Stimulated activated CD4-positive, alpha-beta T cell treated with anti-CD3 and anti-CD28 coated beads, Interleukin-1b, Interleukin-23, amount 100 ng/mL, for 48 hours (primary cell): ENCODE measurements around the gene HACD4.

Experiments
- DNase-seq: peaks from one replicate; pipeline ENCODE4 v3.0.0-alpha.2; 2020

HACD4 gene

GRCh38 chr9:21031091-21031807, at the start of gene HACD4:
Gene HACD4 (minus strand): TSS chr9:21031640. CDS start chr9:21031590, 50 bp downstream.
- DNase-seq, result peak; percentile 62

GRCh38 chr9:21080793-21081192, 49.4 kb upstream of the HACD4 start:
- no peak for DNase-seq

- no peak for DNase-seq
Observed at GRCh38 chr9:21078702-21079101, 47.3 kb upstream of the HACD4 start.

- no peak for DNase-seq
Observed at GRCh38 chr9:21077781-21078180, 46.3 kb upstream of the HACD4 start, which contains the start of gene IFNB1. Gene IFNB1 (minus strand): TSS chr9:21077942. CDS start chr9:21077869, 73 bp downstream.

- DNase-seq, result no peak
Observed at GRCh38 chr9:21075484-21075883, 44.0 kb upstream of the HACD4 start.

GRCh38 chr9:21070906-21071305, 39.5 kb upstream of the HACD4 start:
- DNase-seq, result no peak

- DNase-seq, result no peak
Observed at GRCh38 chr9:21070171-21070571, 38.7 kb upstream of the HACD4 start.

GRCh38 chr9:21060919-21061561, 29.6 kb upstream of the HACD4 start:
- no peak for DNase-seq

- no peak for DNase-seq
Observed at GRCh38 chr9:21056931-21057330, 25.5 kb upstream of the HACD4 start.

GRCh38 chr9:21053851-21054250, 22.4 kb upstream of the HACD4 start:
- no peak for DNase-seq

- no peak for DNase-seq
Observed at GRCh38 chr9:21047281-21047691, 15.8 kb upstream of the HACD4 start.

GRCh38 chr9:21043841-21044240, 12.4 kb upstream of the HACD4 start:
- no peak for DNase-seq

GRCh38 chr9:21042466-21042865, 11.0 kb upstream of the HACD4 start:
- DNase-seq, result no peak

- DNase-seq, result no peak
Observed at GRCh38 chr9:21039302-21039701, 7.9 kb upstream of the HACD4 start.

GRCh38 chr9:21037278-21037677, 5.8 kb upstream of the HACD4 start:
- DNase-seq, result no peak

- DNase-seq, result no peak
Observed at GRCh38 chr9:21031808-21032183, 356 bp upstream of the HACD4 start.

GRCh38 chr9:21030389-21031035, 928 bp downstream of the HACD4 start:
- DNase-seq, result peak; percentile 6

- no peak for DNase-seq
Observed at GRCh38 chr9:21029661-21030060, 1.8 kb downstream of the HACD4 start.

- DNase-seq, result peak; percentile 5
Observed at GRCh38 chr9:21028466-21028865, 3.0 kb downstream of the HACD4 start.

- no peak for DNase-seq
Observed at GRCh38 chr9:21027295-21027694, 4.1 kb downstream of the HACD4 start.

GRCh38 chr9:21023861-21024260, 7.6 kb downstream of the HACD4 start:
- no peak for DNase-seq

- no peak for DNase-seq
Observed at GRCh38 chr9:21018177-21018576, 13.3 kb downstream of the HACD4 start.

GRCh38 chr9:21016701-21017491, 14.5 kb downstream of the HACD4 start:
- no peak for DNase-seq
